Panc1 (cell line): ENCODE data around the gene NXF1. TPM values are rescaled to one million over a fixed set of nuclear protein-coding genes. Genes with fewer than 3 reads are reported as not detected.

Source experiments
- ATAC-seq: fragments of 200-7000 bp; cut with Tn5 transposase; 2 replicates; pipeline ENCODE4 v1.9.1; 2020; ENCODE audit warnings: mild to moderate bottlenecking, moderate library complexity
- Bru-seq: library from RNA; stranded (reverse); fragments of 400-500 nt; gene quantifications from one replicate; lab custom pipeline; 2021; lab: Mats Ljungman, UMichigan
- BruChase-seq, 2 experiments: library from RNA; stranded (reverse); fragments of 400-500 nt; gene quantifications; one replicate each; lab custom pipeline; 2021; lab: Mats Ljungman, UMichigan
- BruUV-seq: library from RNA; stranded (reverse); fragments of 400-500 nt; replicated peaks from 2 replicates; lab custom pipeline; 2021; lab: Mats Ljungman, UMichigan
- CTCF ChIA-PET: fragments of 300-600 bp; sonication (Branson Sonifier 250); formaldehyde crosslinking; loops from one replicate; lab custom pipeline; 2022; ENCODE audit warnings: antibody characterized with exemption; lab: Charles Lee
- POLR2A ChIA-PET: fragments of 300-600 bp; sonication (Branson Sonifier 250); formaldehyde crosslinking; loops from one replicate; lab custom pipeline; 2022; ENCODE audit warnings: antibody characterized with exemption; lab: Charles Lee
- DNase-seq: peaks from one replicate; pipeline ENCODE4 v3.0.0-alpha.2; 2010; ENCODE audit warnings: low read depth, low spot score
- H3K27ac ChIP-seq: 2 replicates; pipeline ENCODE4 v1.5.1; 2011; ENCODE audit warnings: mild to moderate bottlenecking, low read length, inconsistent platforms
- H3K27me3 ChIP-seq: fragments of 200-500 bp; sonication (Bioruptor generic); 2 replicates; pipeline ENCODE4 v1.6.0; 2014; ENCODE audit warnings: low read length, inconsistent platforms; ENCODE audit not compliant: control insufficient read depth, insufficient read depth
- H3K36me3 ChIP-seq: fragments of 200-500 bp; sonication (Bioruptor generic); 2 replicates; pipeline ENCODE4 v1.5.1; 2014; ENCODE audit warnings: inconsistent platforms, mild to moderate bottlenecking, low read length, moderate library complexity; ENCODE audit not compliant: control insufficient read depth, insufficient read depth
- H3K4me1 ChIP-seq: 2 replicates; pipeline ENCODE4 v1.5.1; 2011; ENCODE audit warnings: inconsistent platforms, mild to moderate bottlenecking, low read length, moderate library complexity; ENCODE audit not compliant: control insufficient read depth, insufficient read depth
- H3K4me3 ChIP-seq, 2 experiments: 2 replicates each; pipeline ENCODE4 v1.5.1; 2011 to 2012; ENCODE audit warnings: low read depth in 2 of 2, low read length in 2 of 2, mild to moderate bottlenecking in 2 of 2, inconsistent platforms in 1 of 2, moderate library complexity in 1 of 2
- H3K9me3 ChIP-seq: fragments of 200-500 bp; sonication (Bioruptor generic); 2 replicates; pipeline ENCODE4 v1.5.1; 2014; ENCODE audit warnings: low read depth, mild to moderate bottlenecking, inconsistent platforms, low read length, moderate library complexity; ENCODE audit not compliant: control insufficient read depth, insufficient read depth
- POLR2AphosphoS5 ChIP-seq: IDR thresholded peaks from 2 replicates; pipeline ENCODE4 v1.6.1; 2012; ENCODE audit warnings: mild to moderate bottlenecking, low read depth, low read length, moderate library complexity
- SIN3A ChIP-seq: IDR thresholded peaks from 2 replicates; pipeline ENCODE4 v1.6.1; 2012; ENCODE audit warnings: low read depth, mild to moderate bottlenecking, low read length, moderate library complexity, borderline replicate concordance; ENCODE audit not compliant: insufficient read depth
- TCF7L2 ChIP-seq: IDR thresholded peaks from 2 replicates; pipeline ENCODE4 v1.6.1; 2011; ENCODE audit warnings: mild to moderate bottlenecking, low read depth, low read length, inconsistent platforms
- in situ Hi-C: cut with HindIII; loops from 2 replicates; pipeline ENCODE4 v1.10.0; 2016; ENCODE audit warnings: low sequenced_read_pairs, low pct_unique_long_range_greater_than_20kb
- intact Hi-C: fragments of 100-400 bp; cut with micrococcal nuclease; formaldehyde crosslinking; loops from one replicate; pipeline ENCODE4 v1.10.0; 2022; ENCODE audit not compliant: unreplicated experiment
- long read RNA-seq: library from polyadenylated mRNA; unstranded; transcript quantifications from one replicate; pipeline ENCODE4 v2.0.0, GENCODE V29; 2021; ENCODE audit not compliant: unreplicated experiment
- polyA plus RNA-seq: library from polyadenylated mRNA; unstranded; fragments of >200 nt; gene quantifications from one replicate; pipeline ENCODE4 v1.2.1, GENCODE V29; 2012; ENCODE audit warnings: missing spikeins; ENCODE audit not compliant: insufficient read length
- total RNA-seq: library from RNA; stranded (reverse); gene quantifications from one replicate; pipeline ENCODE4 v1.2.1, GENCODE V29; 2021; ENCODE audit not compliant: unreplicated experiment
- TF ChIP-seq, protein P1 (sequence below), 2 experiments: IDR thresholded peaks; 2 replicates each; pipeline ENCODE4 v1.6.1; 2011 to 2012; ENCODE audit warnings: low read depth in 2 of 2, control low read depth in 1 of 2, low read length in 1 of 2, mild to moderate bottlenecking in 1 of 2, moderate library complexity in 1 of 2; ENCODE audit not compliant: insufficient read depth in 1 of 2
- TF ChIP-seq, protein P2 (sequence below): fragments of 450-650 bp; IDR thresholded peaks from 2 replicates; pipeline ENCODE4 v1.5.1; 2017; ENCODE audit warnings: mild to moderate bottlenecking

NXF1 gene
- total RNA-seq (56.7 TPM), Bru-seq, nascent RNA (percentile 75 among the genes with signal in this experiment), BruChase-seq, experiment 1, labeled RNA remaining after a 2-hour chase (percentile 92 among the genes with signal in this experiment), BruChase-seq, experiment 2, labeled RNA remaining after a 6-hour chase (percentile 90 among the genes with signal in this experiment)
- polyA plus RNA-seq = 44.9 TPM
- long read RNA-seq, transcript NXF1-201 (21 exons, 2,346 nt) = major isoform, 6 of 47 reads
- long read RNA-seq, partial matches to known transcripts = 34 of 47 reads
- long read RNA-seq, other reads (novel, unspliced or antisense) = 7 of 47 reads

DNA sequence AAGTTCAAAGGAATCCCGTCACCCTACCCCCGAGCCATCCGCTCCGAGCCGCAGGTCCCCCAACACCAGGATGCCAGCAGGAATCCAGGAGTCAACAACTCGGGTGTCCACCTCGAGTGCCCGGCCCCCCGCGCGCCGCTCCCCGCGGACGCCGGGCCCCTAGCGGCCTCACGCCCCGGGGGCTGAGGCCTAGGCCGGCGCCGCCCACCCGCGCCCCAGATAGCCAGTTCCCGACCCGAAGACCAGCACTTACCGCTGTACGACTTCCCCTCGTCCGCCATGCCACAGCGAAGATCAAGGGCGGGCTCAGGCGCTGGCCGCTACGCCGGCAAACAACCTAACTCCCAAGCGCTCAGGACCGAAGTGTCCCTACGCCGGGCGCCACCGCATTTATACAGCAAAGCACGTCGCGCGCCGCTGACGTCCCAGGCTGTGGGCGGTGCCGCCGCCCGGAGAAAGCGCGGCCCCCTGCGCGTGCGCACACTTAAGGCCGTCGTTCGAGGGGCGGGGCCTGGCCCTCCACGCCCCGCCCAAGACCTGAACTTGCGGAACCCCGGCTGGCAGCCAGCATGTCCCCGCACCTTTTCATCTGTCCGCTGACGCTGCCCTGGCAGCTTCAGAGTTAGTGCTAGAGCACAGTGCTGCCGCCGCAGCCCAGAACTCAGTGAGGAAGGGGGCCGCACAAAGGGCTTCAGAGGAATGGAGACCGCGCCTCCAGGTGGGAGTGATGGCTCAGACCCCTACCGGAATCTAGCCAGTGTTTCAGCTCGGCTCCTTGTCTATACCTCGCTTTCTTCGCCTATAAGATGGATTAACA is at the start of gene NXF1:
NXF1 (minus strand) TSS at position 365 of the 817 bp plus-strand sequence; CDS start at position 281, 84 bp downstream.
- peak; percentile 96 for ATAC-seq
- Histone ChIP-seq H3K4me1 (peaks cover 10% of the 10 kb centered on the region), H3K27ac (peak within 1 kb of the TSS; percentile 93), H3K9me3 (no peaks in the 10 kb centered on the region), H3K27me3 (no peaks in the 10 kb centered on the region), H3K4me3 (peak within 1 kb of the TSS; percentile 94 to 98), H3K36me3 (peaks cover 21% of the 10 kb centered on the region)
- ChIA-PET CTCF (no interaction called here), POLR2A (interaction anchor here (0.8 to 1.1 kb wide), 2 partner anchors 10 to 36 kb away, joined by 3 to 4 read pairs; no protein-coding TSS in a partner anchor)
- TF ChIP-seq, protein P1, sequence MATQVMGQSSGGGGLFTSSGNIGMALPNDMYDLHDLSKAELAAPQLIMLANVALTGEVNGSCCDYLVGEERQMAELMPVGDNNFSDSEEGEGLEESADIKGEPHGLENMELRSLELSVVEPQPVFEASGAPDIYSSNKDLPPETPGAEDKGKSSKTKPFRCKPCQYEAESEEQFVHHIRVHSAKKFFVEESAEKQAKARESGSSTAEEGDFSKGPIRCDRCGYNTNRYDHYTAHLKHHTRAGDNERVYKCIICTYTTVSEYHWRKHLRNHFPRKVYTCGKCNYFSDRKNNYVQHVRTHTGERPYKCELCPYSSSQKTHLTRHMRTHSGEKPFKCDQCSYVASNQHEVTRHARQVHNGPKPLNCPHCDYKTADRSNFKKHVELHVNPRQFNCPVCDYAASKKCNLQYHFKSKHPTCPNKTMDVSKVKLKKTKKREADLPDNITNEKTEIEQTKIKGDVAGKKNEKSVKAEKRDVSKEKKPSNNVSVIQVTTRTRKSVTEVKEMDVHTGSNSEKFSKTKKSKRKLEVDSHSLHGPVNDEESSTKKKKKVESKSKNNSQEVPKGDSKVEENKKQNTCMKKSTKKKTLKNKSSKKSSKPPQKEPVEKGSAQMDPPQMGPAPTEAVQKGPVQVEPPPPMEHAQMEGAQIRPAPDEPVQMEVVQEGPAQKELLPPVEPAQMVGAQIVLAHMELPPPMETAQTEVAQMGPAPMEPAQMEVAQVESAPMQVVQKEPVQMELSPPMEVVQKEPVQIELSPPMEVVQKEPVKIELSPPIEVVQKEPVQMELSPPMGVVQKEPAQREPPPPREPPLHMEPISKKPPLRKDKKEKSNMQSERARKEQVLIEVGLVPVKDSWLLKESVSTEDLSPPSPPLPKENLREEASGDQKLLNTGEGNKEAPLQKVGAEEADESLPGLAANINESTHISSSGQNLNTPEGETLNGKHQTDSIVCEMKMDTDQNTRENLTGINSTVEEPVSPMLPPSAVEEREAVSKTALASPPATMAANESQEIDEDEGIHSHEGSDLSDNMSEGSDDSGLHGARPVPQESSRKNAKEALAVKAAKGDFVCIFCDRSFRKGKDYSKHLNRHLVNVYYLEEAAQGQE (IDR thresholded peaks at IDR 0.05; ENCODE audit: insufficient read depth in 1 of 2, low read depth in 2 of 2, low read length in 1 of 2) = peak in 1 of 2 experiments; percentile 67; a peak in 1 of 4 replicates
- TF ChIP-seq TCF7L2 (peak; percentile 94), SIN3A (peak; percentile 99), POLR2AphosphoS5 (peak; percentile 100)
- TF ChIP-seq, protein P2, sequence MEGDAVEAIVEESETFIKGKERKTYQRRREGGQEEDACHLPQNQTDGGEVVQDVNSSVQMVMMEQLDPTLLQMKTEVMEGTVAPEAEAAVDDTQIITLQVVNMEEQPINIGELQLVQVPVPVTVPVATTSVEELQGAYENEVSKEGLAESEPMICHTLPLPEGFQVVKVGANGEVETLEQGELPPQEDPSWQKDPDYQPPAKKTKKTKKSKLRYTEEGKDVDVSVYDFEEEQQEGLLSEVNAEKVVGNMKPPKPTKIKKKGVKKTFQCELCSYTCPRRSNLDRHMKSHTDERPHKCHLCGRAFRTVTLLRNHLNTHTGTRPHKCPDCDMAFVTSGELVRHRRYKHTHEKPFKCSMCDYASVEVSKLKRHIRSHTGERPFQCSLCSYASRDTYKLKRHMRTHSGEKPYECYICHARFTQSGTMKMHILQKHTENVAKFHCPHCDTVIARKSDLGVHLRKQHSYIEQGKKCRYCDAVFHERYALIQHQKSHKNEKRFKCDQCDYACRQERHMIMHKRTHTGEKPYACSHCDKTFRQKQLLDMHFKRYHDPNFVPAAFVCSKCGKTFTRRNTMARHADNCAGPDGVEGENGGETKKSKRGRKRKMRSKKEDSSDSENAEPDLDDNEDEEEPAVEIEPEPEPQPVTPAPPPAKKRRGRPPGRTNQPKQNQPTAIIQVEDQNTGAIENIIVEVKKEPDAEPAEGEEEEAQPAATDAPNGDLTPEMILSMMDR = no peak
- intact Hi-C loops (no loop called here), in situ Hi-C loops (no loop called here)
- no TSS peak for BruUV-seq
- DNase-seq = peak; percentile 64

DNA sequence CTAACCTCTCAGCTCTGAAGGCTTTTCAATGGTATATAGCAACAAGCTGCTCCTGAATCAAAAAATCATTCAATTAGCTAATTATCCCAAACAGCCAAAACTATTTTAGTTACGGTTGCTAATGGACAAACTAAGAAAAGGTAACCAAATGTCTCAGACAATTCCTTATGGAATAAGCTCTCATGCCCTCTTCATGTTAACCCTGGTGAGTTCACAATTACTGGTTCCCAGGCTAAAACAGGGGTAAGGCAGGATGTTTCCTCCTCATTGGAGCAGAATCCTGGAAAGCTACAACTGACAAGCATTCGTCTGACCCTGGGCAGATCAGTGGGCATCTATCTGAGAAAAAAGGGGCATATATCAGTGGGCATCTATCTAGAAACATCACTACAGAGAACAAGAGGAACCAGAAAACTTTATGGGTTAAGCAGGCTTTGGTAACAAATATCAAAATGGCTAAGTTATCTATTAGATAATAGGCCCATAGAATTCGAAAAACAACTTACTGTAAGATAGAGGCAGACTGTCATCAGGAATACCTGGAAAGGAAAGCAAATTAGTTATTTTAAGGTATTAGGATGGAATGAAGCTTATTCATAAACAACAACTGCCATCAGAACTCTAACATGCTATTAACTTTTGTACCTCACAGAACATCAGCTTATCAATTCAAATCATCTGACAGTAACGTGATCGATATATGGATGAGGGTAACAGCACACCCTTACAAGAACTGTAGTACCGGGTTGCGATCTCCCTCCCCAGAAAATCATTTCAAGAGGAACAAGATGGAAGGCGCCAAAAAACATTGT is 49.0 kb upstream of the NXF1 start:
- ATAC-seq (no peak), DNase-seq (no peak)
- BruUV-seq = no TSS peak
- peak overlapping the region; percentile 99 for H3K27ac ChIP-seq
- no peaks in the 10 kb centered on the region for H3K27me3 ChIP-seq
- H3K9me3 ChIP-seq = no peaks in the 10 kb centered on the region
- ChIA-PET POLR2A (interaction anchor here (0.6 to 3.0 kb wide), 2 partner anchors 13 to 40 kb away, joined by 5 to 23 read pairs; no protein-coding TSS in a partner anchor), CTCF (interaction anchor here (0.6 kb wide), 1 partner anchor 25 kb away, joined by 4 read pairs; no protein-coding TSS in a partner anchor)
- TF ChIP-seq, protein P2 = no peak
- TF ChIP-seq, protein P1 (IDR thresholded peaks at IDR 0.05; ENCODE audit: insufficient read depth in 1 of 2, low read depth in 2 of 2, low read length in 1 of 2) = no peak
- TF ChIP-seq POLR2AphosphoS5 (no peak; the same call in 1 of the 2 replicates), SIN3A (no peak), TCF7L2 (no peak)
- H3K4me3 ChIP-seq = peak overlapping the region; percentile 71 to 99
- peaks cover 40% of the 10 kb centered on the region for H3K4me1 ChIP-seq
- in situ Hi-C loops (no loop called here), intact Hi-C loops (no loop called here)
- H3K36me3 ChIP-seq = peaks cover 31% of the 10 kb centered on the region
